K562 (cell line): ENCODE data around the gene NAXE. TPM values are rescaled to one million over a fixed set of nuclear protein-coding genes. Genes with fewer than 3 reads are reported as not detected.

Experiments used
- ARHGAP35 ChIP-seq: fragments of 450-650 bp; IDR thresholded peaks from 2 replicates; pipeline ENCODE4 v1.6.1; 2018; ENCODE audit not compliant: partially characterized antibody
- CCNT2 ChIP-seq: IDR thresholded peaks from 2 replicates; pipeline ENCODE4 v1.6.1; 2011; ENCODE audit warnings: borderline replicate concordance, low read depth, mild to moderate bottlenecking, moderate library complexity, mixed read lengths, low read length; ENCODE audit not compliant: insufficient read length; ENCODE audit errors: extremely low read depth
- CHD1 ChIP-seq: fragments of 200-600 bp; sonication (generic); IDR thresholded peaks from one replicate; pipeline ENCODE4 v1.6.1; 2012; ENCODE audit warnings: mild to moderate bottlenecking, moderate library complexity, low read length, inconsistent platforms
- CUX1 ChIP-seq: fragments of 200-800 bp; sonication (Bioruptor generic); IDR thresholded peaks from 2 replicates; pipeline ENCODE4 v1.6.1; 2016; ENCODE audit warnings: missing genetic modification characterization, missing compliant biosample characterization
- EP400 ChIP-seq: fragments of 450-650 bp; IDR thresholded peaks from 2 replicates; pipeline ENCODE4 v1.6.1; 2017; ENCODE audit warnings: antibody characterized with exemption, mild to moderate bottlenecking, moderate library complexity
- GATA2 ChIP-seq: sonication (generic); formaldehyde crosslinking; IDR thresholded peaks from 2 replicates; pipeline ENCODE4 v1.4.0; 2020; ENCODE audit warnings: mild to moderate bottlenecking, missing genetic modification reagents
- HCFC1 ChIP-seq: IDR thresholded peaks from 2 replicates; pipeline ENCODE4 v1.6.1; 2012; ENCODE audit warnings: low read depth, low read length, improper control_type of control experiment
- HSF4 ChIP-seq: fragments of 250-450 bp; sonication (Bioruptor Pico); IDR thresholded peaks from 2 replicates; pipeline ENCODE4 v2.1.2; 2022; ENCODE audit warnings: mild to moderate bottlenecking, moderate library complexity, borderline replicate concordance
- JUND ChIP-seq, 2 experiments: IDR thresholded peaks; 2 replicates in 1 of 2; 3 replicates in 1 of 2; pipeline ENCODE4 v1.6.1; 2011; ENCODE audit warnings: borderline replicate concordance in 2 of 2, low read depth in 2 of 2, low read length in 2 of 2, improper control_type of control experiment in 1 of 2, missing biosample characterization in 1 of 2, missing genetic modification characterization in 1 of 2, missing genetic modification reagents in 1 of 2
- KDM1A ChIP-seq, 2 experiments: fragments of 450-650 bp; IDR thresholded peaks; 2 replicates each; pipeline ENCODE4 v1.6.1; 2016; ENCODE audit warnings: mild to moderate bottlenecking in 2 of 2
- KDM5B ChIP-seq: fragments of 200-600 bp; sonication (generic); IDR thresholded peaks from 2 replicates; pipeline ENCODE4 v1.6.1; 2012; ENCODE audit warnings: low read depth, mild to moderate bottlenecking, moderate library complexity, low read length, control low read depth, inconsistent platforms; ENCODE audit not compliant: insufficient replicate concordance
- MTA3 ChIP-seq: fragments of 450-650 bp; formaldehyde crosslinking; IDR thresholded peaks from 2 replicates; pipeline ENCODE4 v1.6.1; 2017; ENCODE audit warnings: mild to moderate bottlenecking, borderline replicate concordance
- RB1 ChIP-seq: fragments of 450-650 bp; IDR thresholded peaks from 2 replicates; pipeline ENCODE4 v1.6.1; 2017; ENCODE audit warnings: low read depth, mild to moderate bottlenecking
- RBM39 ChIP-seq: fragments of 200-400 bp; formaldehyde crosslinking; optimal IDR thresholded peaks from 2 replicates; pipeline ENCODE3; 2018; ENCODE audit warnings: low read depth, low read length
- TEAD1 ChIP-seq, 2 experiments: fragments of 450-650 bp in 1 of 2; sonication (generic) in 1 of 2; formaldehyde crosslinking; IDR thresholded peaks; 2 replicates each; pipeline versions ENCODE4 v1.4.0 to v1.8.0; 2020 to 2022; ENCODE audit warnings: mild to moderate bottlenecking in 2 of 2, missing genetic modification reagents in 1 of 2
- ZBTB43 ChIP-seq: sonication (generic); formaldehyde crosslinking; IDR thresholded peaks from 2 replicates; pipeline ENCODE4 v1.8.0; 2023; ENCODE audit warnings: mild to moderate bottlenecking, missing genetic modification reagents
- ZNF140 ChIP-seq: fragments of 250-450 bp; sonication (Bioruptor Pico); IDR thresholded peaks from 2 replicates; pipeline ENCODE4 v1.8.0; 2021; ENCODE audit warnings: moderate library complexity, mild to moderate bottlenecking, inconsistent platforms
- ZNF311 ChIP-seq: fragments of 250-450 bp; sonication (Bioruptor Pico); IDR thresholded peaks from 2 replicates; pipeline ENCODE4 v1.4.0; 2020; ENCODE audit warnings: mild to moderate bottlenecking, moderate library complexity
- polyA plus RNA-seq, 8 experiments: library from polyadenylated mRNA; depleted of rRNA in 4 of 8; stranded (reverse) in 5 of 8; unstranded in 3 of 8; fragments of >200 nt; fragmentation: Nextera tagmentation in 2 of 8; fragmentation: Illumina TruSeq in 1 of 8; extraction: Ambion mirVana in 2 of 8; extraction: Trizol in 1 of 8; gene quantifications; 2 replicates each; pipeline versions ENCODE4 v1.2.1 to v1.2.3, GENCODE V29; 2011 to 2014; ENCODE audit warnings: inconsistent platforms in 1 of 8, missing spikeins in 1 of 8
- total RNA-seq, 7 experiments: library from RNA; depleted of rRNA in 6 of 7; stranded (reverse); fragments of >200 nt in 6 of 7; fragmentation: Illumina TruSeq in 2 of 7; extraction: Trizol in 2 of 7; gene quantifications; 2 replicates each; pipeline versions ENCODE4 v1.2.1 to v1.2.3, GENCODE V29; 2011 to 2021; ENCODE audit warnings: low replicate concordance in 1 of 7
- TF ChIP-seq, protein P1 (sequence below), 2 experiments: IDR thresholded peaks in 1 of 2; conservative IDR thresholded peaks in 1 of 2; 2 replicates each; pipeline ENCODE4 v1.6.1; 2016; ENCODE audit warnings: low read depth in 2 of 2, mild to moderate bottlenecking in 1 of 2, missing compliant biosample characterization in 1 of 2, missing genetic modification characterization in 1 of 2, moderate library complexity in 1 of 2

NAXE gene
- total and polyA plus RNA-seq, 9 of the 15 experiments (the other 6 are each of a cell fraction or from before 2014, with no cell fraction given): 27.3 to 137 (median 90.0) TPM

- TF ChIP-seq HSF4 (CRISPR knock-in tag) (no peak), CHD1 (no peak), CCNT2 (peak; percentile 56), KDM1A (IDR thresholded peaks at IDR 0.05) (peak; percentile 91 to 96), ZBTB43 (CRISPR knock-in tag) (0 out of 2 replicates have a peak, but pooled peaks have one; percentile 41), ARHGAP35 (no peak), CUX1 (no peak), JUND (IDR thresholded peaks at IDR 0.05; ENCODE audit: borderline replicate concordance, low read depth, low read length) (peak; percentile 75), JUND (tag; IDR thresholded peaks at IDR 0.05; ENCODE audit: borderline replicate concordance, low read depth, low read length) (peak; percentile 60; the same call in 2 of the 3 replicates), EP400 (peak; percentile 32), ZNF140 (CRISPR knock-in tag) (no peak), TEAD1 (CRISPR knock-in tag; IDR thresholded peaks at IDR 0.05) (peak in 1 of 2 experiments; percentile 57; a peak in 1 of 4 replicates), RBM39 (no peak), RB1 (no peak), HCFC1 (no peak), ZNF311 (CRISPR knock-in tag) (no peak), MTA3 (peak; percentile 91), GATA2 (CRISPR knock-in tag) (peak; percentile 98), KDM5B (no peak)
- TF ChIP-seq, protein P1, sequence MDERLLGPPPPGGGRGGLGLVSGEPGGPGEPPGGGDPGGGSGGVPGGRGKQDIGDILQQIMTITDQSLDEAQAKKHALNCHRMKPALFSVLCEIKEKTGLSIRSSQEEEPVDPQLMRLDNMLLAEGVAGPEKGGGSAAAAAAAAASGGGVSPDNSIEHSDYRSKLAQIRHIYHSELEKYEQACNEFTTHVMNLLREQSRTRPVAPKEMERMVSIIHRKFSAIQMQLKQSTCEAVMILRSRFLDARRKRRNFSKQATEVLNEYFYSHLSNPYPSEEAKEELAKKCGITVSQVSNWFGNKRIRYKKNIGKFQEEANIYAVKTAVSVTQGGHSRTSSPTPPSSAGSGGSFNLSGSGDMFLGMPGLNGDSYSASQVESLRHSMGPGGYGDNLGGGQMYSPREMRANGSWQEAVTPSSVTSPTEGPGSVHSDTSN (CRISPR knock-in tag; IDR thresholded peaks at IDR 0.05; ENCODE audit: low read depth): 0 out of 2 replicates have a peak, but pooled peaks have one; percentile 18
- TF ChIP-seq, protein P1 (tag; conservative IDR thresholded peaks at IDR 0.05; ENCODE audit: low read depth): peak; percentile 98
These were observed 24.9 kb downstream of the NAXE start (continued) for GRCh38 chr1:156616463-156616862.
